Neural progenitor cell (in vitro differentiated cells): Measurements from ENCODE around the gene NIM1K. TPM values are rescaled to one million over a fixed set of nuclear protein-coding genes. Genes with fewer than 3 reads are reported as not detected.
"Not testable (repeated sequence)": the region's sequence is repeated elsewhere in the genome, so short reads cannot be mapped to it uniquely, and the experiment has no call there.

Experiments used
- DNase-seq: peaks from one replicate; pipeline ENCODE4 v3.0.0-alpha.2; 2016; ENCODE audit warnings: low spot score
- H2AFZ ChIP-seq: fragments of 200-600 bp; sonication (generic); replicated peaks from 2 replicates; pipeline ENCODE4 v1.6.1; 2016; ENCODE audit warnings: antibody characterized with exemption
- H3F3A ChIP-seq: fragments of 200-600 bp; sonication (generic); 2 replicates; pipeline ENCODE4 v1.6.1; 2016; ENCODE audit warnings: antibody characterized with exemption, low read depth
- H3K27ac ChIP-seq: fragments of 200-600 bp; sonication (generic); 2 replicates; pipeline ENCODE4 v1.5.1; 2016; ENCODE audit warnings: mild to moderate bottlenecking
- H3K27me3 ChIP-seq: fragments of 200-600 bp; sonication (generic); 2 replicates; pipeline ENCODE4 v1.6.1; 2016; ENCODE audit warnings: mild to moderate bottlenecking, moderate library complexity
- H3K36me3 ChIP-seq: fragments of 200-600 bp; sonication (generic); 2 replicates; pipeline ENCODE4 v1.5.1; 2016
- H3K4me1 ChIP-seq: fragments of 200-600 bp; sonication (generic); 2 replicates; pipeline ENCODE4 v1.6.1; 2016; ENCODE audit warnings: mixed run types
- H3K4me2 ChIP-seq: fragments of 200-600 bp; sonication (generic); 2 replicates; pipeline ENCODE4 v1.6.1; 2016
- H3K4me3 ChIP-seq: fragments of 200-600 bp; sonication (generic); 2 replicates; pipeline ENCODE4 v1.5.1; 2016
- H3K79me2 ChIP-seq: fragments of 200-600 bp; sonication (generic); 2 replicates; pipeline ENCODE4 v1.6.1; 2016; ENCODE audit warnings: low read depth
- H3K9ac ChIP-seq: fragments of 200-600 bp; sonication (generic); 2 replicates; pipeline ENCODE4 v1.6.1; 2016
- H3K9me3 ChIP-seq: fragments of 200-600 bp; sonication (generic); 2 replicates; pipeline ENCODE4 v1.5.1; 2016; ENCODE audit warnings: low read depth
- H4K20me1 ChIP-seq: fragments of 200-600 bp; sonication (generic); 2 replicates; pipeline ENCODE4 v1.6.1; 2016; ENCODE audit warnings: low read depth
- H3K27ac Mint-ChIP-seq: 3 replicates; pipeline ENCODE4 v1.8.0; 2021; ENCODE audit warnings: mixed read lengths
- H3K27me3 Mint-ChIP-seq: 2 replicates; pipeline ENCODE4 v1.8.0; 2022; ENCODE audit warnings: low read depth, mild to moderate bottlenecking, inconsistent platforms, moderate library complexity, mixed read lengths; ENCODE audit not compliant: insufficient read depth
- H3K36me3 Mint-ChIP-seq: 3 replicates; pipeline ENCODE4 v1.8.0; 2021; ENCODE audit warnings: mixed read lengths
- H3K4me1 Mint-ChIP-seq: 3 replicates; pipeline ENCODE4 v1.8.0; 2021; ENCODE audit warnings: mixed read lengths
- H3K4me3 Mint-ChIP-seq: 3 replicates; pipeline ENCODE4 v1.8.0; 2021; ENCODE audit warnings: mild to moderate bottlenecking, moderate library complexity, mixed read lengths
- H3K9me3 Mint-ChIP-seq: 3 replicates; pipeline ENCODE4 v1.8.0; 2020; ENCODE audit warnings: mixed read lengths
- CTCF ChIP-seq: fragments of 200-600 bp; sonication (generic); IDR thresholded peaks from 2 replicates; pipeline ENCODE4 v1.5.1; 2017; ENCODE audit warnings: antibody characterized with exemption, mild to moderate bottlenecking
- EZH2 ChIP-seq: fragments of 200-600 bp; sonication (generic); IDR thresholded peaks from 2 replicates; pipeline ENCODE4 v1.6.1; 2017; ENCODE audit warnings: antibody characterized with exemption, mild to moderate bottlenecking, moderate library complexity
- EZH2phosphoT487 ChIP-seq: fragments of 200-600 bp; sonication (generic); IDR thresholded peaks from 2 replicates; pipeline ENCODE4 v1.6.1; 2017; ENCODE audit warnings: antibody characterized with exemption
- small RNA-seq: library from RNA; depleted of rRNA; stranded (forward); fragments of <200 nt; gene quantifications from one replicate; pipeline ENCODE3, GENCODE V24; 2015
- total RNA-seq: library from RNA; depleted of rRNA; stranded (reverse); fragments of >200 nt; gene quantifications from 2 replicates; pipeline ENCODE4 v1.2.3, GENCODE V29; 2015; ENCODE audit warnings: low replicate concordance

Gene NIM1K
- total RNA-seq, 1 donor from 2014 or later: not detected

GRCh38 chr5:43320846-43321245, 128.8 kb downstream of the NIM1K start:
- H4K20me1 ChIP-seq: no peaks in the 10 kb centered on the region

DNA sequence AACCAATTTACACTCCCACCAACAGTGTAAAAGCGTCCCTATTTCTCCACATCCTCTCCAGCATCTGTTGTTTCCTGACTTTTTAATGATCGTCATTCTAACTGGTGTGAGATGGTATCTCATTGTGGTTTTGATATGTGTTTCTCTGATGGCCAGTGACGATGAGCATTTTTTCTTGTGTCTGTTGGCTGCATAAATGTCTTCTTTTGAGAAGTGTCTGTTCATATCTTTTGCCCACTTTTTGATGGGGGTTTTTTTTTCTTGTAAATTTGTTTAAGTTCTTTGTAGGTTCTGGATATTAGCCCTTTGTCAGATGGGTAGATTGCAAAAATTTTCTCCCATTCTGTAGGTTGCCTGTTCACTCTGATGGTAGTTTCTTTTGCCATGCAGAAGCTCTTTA, 131.5 kb downstream of the NIM1K start:
- peaks cover 13% of the 10 kb centered on the region for H3K9me3 Mint-ChIP-seq
- DNase-seq, H3K27me3 Mint-ChIP-seq, H4K20me1 ChIP-seq, H3K4me2 ChIP-seq, H3K79me2 ChIP-seq, H3K4me3 Mint-ChIP-seq, H2AFZ ChIP-seq, H3K27me3 ChIP-seq, H3K4me1 Mint-ChIP-seq, H3K9me3 ChIP-seq, H3K36me3 ChIP-seq, H3K4me3 ChIP-seq, H3K36me3 Mint-ChIP-seq, H3K27ac ChIP-seq, H3F3A ChIP-seq, H3K9ac ChIP-seq, H3K4me1 ChIP-seq, H3K27ac Mint-ChIP-seq: not testable (repeated sequence)

More at GRCh38 chr5:43320846-43321245, 128.8 kb downstream of the NIM1K start:
- Histone ChIP-seq H3F3A (no peaks in the 10 kb centered on the region), H3K27me3 (no peaks in the 10 kb centered on the region), H3K9ac (no peak overlapping the region), H3K36me3 (no peaks in the 10 kb centered on the region), H3K4me2 (no peak overlapping the region), H2AFZ (no peak overlapping the region), H3K9me3 (no peaks in the 10 kb centered on the region), H3K4me1 (no peaks in the 10 kb centered on the region), H3K27ac (no peak overlapping the region), H3K79me2 (no peaks in the 10 kb centered on the region), H3K4me3 (no peak overlapping the region)
- H3K4me3 Mint-ChIP-seq: no peak overlapping the region
- H3K27me3 Mint-ChIP-seq: no peaks in the 10 kb centered on the region
- no peaks in the 10 kb centered on the region for H3K4me1 Mint-ChIP-seq
- no peak for DNase-seq
- H3K27ac Mint-ChIP-seq: peak overlapping the region; percentile 30
- no peak for TF ChIP-seq EZH2phosphoT487
- no peak for TF ChIP-seq EZH2
- no peak for TF ChIP-seq CTCF
- peaks cover 23% of the 10 kb centered on the region for H3K9me3 Mint-ChIP-seq
- peaks cover 7% of the 10 kb centered on the region for H3K36me3 Mint-ChIP-seq

GRCh38 chr5:43325624-43326023, 133.6 kb downstream of the NIM1K start:
- H3K79me2 ChIP-seq, H3K27me3 ChIP-seq, H3K4me3 Mint-ChIP-seq, H3K27ac Mint-ChIP-seq, H3K9ac ChIP-seq, H3K4me1 ChIP-seq, H3K36me3 ChIP-seq, H2AFZ ChIP-seq, DNase-seq, H3K27me3 Mint-ChIP-seq, H3K4me3 ChIP-seq, H3K36me3 Mint-ChIP-seq, H3K4me1 Mint-ChIP-seq, H3F3A ChIP-seq, H3K9me3 ChIP-seq, H3K27ac ChIP-seq, H4K20me1 ChIP-seq, H3K4me2 ChIP-seq: not testable (repeated sequence)
- peaks cover 11% of the 10 kb centered on the region for H3K9me3 Mint-ChIP-seq

Small RNA genes within 50 kb of the gene (small RNA-seq; reads per million reads assigned to genes)
- not detected for gene AC106800.4

Other genes starting within 250 kb of the NIM1K start
- gene ANXA2R, start 151.9 kb upstream of the NIM1K start, total RNA-seq: 0.17 and 0.74 TPM in 2 replicates
- gene ZNF131, start 71.3 kb upstream of the NIM1K start, total RNA-seq: 56.3 and 96.5 TPM in 2 replicates
- gene HMGCS1, start 121.2 kb downstream of the NIM1K start, total RNA-seq: 221 and 274 TPM in 2 replicates
- gene CCL28, start 220.2 kb downstream of the NIM1K start, total RNA-seq: 0.06 TPM in 1 of 2 replicates, not detected in the other